Measurements from ENCODE around the gene HK2.
"Not testable (repeated sequence)": the region's sequence is repeated elsewhere in the genome, so short reads cannot be mapped to it uniquely, and the experiment has no call there.

The HK2 gene

GRCh38 chr2:74833418-74834233 is at the start of gene HK2:
TSS of gene HK2 (plus strand) at chr2:74834127. CDS start at chr2:74834581, 454 bp downstream.
- peak; percentile 90 for DNase-seq (ENCODE audit: low spot score)

DNA sequence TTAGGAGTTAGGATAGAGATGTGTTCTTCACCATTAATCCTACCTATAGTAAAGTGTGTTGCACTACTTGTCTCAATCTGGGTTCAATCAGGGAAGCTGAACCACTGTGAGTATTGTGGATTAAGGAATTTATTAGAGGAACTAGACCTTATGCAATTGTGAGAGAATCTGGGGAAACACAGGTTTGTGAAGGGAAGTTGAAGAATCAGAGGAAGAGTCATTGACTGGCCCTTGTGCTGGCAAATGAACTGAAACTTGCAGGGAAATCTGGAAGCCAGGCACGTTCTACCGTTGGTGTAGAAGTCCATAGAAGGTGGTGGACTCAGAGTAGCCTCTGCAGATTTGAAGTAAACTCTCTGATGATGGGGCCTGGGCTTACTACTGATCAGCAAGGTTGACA is 44.7 kb upstream of the HK2 start:
- peak; percentile 35 for DNase-seq (ENCODE audit: low spot score)

GRCh38 chr2:74792282-74792681 is 41.6 kb upstream of the HK2 start:
- DNase-seq (ENCODE audit: low spot score) = no peak

- DNase-seq (ENCODE audit: low spot score) = not testable (repeated sequence)
These were observed 39.0 kb upstream of the HK2 start for GRCh38 chr2:74794878-74795277.

- DNase-seq (ENCODE audit: low spot score) = no peak
These were observed 27.5 kb upstream of the HK2 start for GRCh38 chr2:74806355-74806839.

GRCh38 chr2:74806920-74807319 is 27.0 kb upstream of the HK2 start:
- peak; percentile 41 for DNase-seq (ENCODE audit: low spot score)

DNA sequence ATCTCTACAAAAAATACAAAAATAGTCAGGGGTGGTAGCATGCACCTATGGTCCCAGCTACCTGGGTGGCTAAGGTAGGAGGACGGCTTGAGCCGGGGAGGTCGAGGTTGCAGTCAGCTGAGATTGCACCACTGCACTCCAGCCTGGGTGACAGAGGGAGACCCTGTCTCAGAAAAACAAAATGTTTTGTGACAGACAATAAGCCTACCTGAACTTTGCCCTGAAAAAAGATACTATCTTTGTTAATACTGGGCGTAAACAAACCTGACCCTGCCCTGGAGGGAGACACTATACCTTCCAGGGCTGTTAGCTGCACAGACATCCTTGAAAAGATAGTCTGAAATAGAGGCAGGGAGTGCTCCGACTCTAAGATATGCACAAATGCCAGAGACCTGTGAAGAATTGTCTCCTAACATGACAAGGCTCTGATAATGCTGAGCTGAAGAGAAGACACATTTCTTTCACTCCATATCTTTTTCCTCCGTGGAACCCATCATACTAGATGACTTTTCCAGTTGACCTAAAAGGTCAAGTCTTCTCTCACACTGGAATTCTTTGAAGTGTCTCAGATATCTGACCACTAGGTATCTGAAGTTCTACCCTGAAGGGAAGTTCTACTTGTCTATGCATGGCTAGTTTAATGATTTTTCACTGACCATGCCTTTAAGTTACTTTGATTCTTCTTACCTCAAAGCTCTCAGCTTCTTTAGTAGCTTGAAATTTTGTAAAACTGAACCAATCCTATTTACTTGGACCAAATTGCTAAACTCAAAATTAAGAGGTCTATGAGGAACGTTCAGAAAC is 20.9 kb upstream of the HK2 start:
- DNase-seq (ENCODE audit: low spot score) = no peak

- DNase-seq (ENCODE audit: low spot score) = no peak
These were observed 19.8 kb upstream of the HK2 start for GRCh38 chr2:74814102-74814501.

GRCh38 chr2:74815941-74816340 is 18.0 kb upstream of the HK2 start:
- DNase-seq (ENCODE audit: low spot score) = peak; percentile 45

DNA sequence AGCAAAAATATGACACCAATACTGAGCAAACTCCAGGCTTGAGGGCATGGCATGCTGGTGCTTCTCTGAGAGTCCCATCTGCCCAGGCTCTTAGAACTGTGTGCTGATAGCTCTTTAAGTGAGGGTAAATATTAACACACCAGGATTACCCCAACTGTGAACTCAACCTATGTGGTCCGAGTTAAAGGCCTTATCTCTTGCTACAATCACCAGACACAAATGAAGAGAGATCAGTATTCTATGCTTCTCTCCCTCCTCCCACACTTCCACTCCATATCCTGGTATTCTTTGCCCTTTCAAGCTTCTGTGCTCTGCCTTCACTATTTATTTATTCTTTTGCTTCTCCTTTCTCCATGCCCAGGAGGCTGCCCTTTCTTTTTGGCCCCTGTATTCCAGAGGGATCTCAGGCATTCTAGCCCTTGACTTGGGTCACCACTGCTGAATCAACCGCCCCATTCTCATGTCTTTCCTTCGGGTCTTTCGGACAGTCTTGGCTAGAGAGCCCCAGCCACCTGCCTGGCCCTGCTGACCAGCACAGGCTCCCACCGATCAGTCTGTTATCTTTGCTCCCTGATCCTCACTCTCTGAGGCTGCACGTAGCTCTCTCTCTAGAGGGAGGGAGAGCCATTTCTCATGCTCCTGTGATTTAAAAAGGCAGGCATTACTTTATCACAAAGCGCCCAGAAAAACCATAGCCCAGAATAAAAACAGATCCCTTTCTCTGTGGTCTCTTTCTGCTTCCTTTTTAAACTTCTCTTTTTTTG is 17.2 kb upstream of the HK2 start:
- no peak for DNase-seq (ENCODE audit: low spot score)

DNA sequence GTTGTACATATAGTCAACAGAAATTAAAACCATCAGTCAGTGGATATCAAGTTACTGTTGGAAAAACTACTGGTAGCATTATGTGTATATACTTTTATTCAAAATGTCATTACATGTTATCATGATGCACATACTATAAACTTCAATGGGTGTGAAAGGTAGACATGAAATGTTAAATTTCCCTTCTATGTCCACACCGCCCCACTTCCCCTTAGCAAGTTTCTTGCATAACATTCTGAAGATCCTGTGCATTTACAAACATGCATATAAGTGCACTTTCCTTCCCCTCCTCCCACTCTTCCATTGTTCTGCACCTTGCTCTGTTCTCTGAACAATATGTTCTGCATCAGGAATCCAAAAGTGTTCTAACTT is 16.6 kb upstream of the HK2 start:
- DNase-seq (ENCODE audit: low spot score) = no peak

DNA sequence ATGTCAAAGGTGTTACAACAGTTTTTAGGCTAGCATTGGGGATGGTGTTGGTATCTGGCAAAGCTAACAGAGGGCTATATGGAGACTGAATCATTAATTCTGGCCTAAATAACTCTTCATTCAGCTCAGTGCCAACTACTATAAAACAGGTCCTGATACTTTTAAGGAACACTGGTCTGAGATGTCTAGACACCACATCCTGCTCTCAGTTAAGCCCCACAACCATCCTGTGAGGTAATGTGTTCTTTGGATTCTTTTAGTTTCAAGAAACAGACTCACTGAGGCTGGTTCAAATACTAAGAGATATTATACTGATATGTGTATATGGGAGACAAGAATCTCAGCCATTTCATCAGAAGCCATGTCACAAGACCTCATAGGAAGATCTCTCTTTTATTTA is 14.2 kb upstream of the HK2 start:
- DNase-seq (ENCODE audit: low spot score) = no peak

DNA sequence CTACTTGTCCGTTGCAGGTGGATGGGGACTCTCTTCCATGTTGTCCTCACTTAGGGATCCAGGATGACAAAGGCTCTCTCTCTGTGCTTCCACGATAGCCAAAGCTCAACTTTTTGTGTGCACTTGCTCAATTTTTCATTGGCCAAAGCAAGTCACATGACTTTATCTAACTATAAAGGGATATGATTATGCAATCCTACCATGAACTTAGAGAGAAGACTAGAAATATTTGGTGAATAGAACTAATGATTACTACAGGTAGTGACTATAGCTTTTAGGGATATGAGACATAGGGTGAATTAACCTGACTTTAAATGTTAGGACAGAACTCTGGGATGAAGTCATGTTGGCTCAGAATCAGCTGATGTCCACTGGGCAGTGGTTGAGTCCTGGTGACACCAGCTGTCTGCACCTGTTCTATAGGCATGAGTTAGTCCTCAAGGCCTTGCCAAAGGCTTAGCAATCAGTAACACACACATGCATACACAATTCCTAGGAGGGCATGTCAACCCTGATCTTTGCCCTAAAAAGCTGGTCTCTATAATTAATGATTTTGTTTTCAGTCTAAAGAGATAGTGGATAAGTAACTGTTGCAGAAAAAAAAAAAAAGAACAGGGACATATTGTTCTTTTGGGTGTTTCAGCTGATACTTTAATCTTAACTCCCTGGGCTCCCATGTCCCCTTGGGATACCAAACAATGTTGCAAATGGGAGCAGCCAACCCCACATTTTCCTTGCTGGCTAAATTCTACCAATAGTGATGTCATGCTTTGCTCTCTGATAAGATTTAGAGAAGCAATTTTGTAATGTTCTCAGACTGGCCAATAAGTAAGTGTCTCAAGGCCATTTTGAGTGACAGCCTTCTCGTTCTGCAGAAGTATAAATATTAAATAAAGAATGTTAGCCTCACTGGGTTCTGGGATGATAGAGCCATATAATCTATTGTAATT is 12.5 kb upstream of the HK2 start:
- no peak for DNase-seq (ENCODE audit: low spot score)

GRCh38 chr2:74822771-74823566 is 11.0 kb upstream of the HK2 start:
- DNase-seq (ENCODE audit: low spot score) = no peak

- no peak for DNase-seq (ENCODE audit: low spot score)
These were observed 9.2 kb upstream of the HK2 start for GRCh38 chr2:74824679-74825078.

GRCh38 chr2:74828543-74828942 is 5.4 kb upstream of the HK2 start:
- DNase-seq (ENCODE audit: low spot score) = no peak

GRCh38 chr2:74831693-74832530 is 2.0 kb upstream of the HK2 start:
- DNase-seq (ENCODE audit: low spot score) = no peak

DNA sequence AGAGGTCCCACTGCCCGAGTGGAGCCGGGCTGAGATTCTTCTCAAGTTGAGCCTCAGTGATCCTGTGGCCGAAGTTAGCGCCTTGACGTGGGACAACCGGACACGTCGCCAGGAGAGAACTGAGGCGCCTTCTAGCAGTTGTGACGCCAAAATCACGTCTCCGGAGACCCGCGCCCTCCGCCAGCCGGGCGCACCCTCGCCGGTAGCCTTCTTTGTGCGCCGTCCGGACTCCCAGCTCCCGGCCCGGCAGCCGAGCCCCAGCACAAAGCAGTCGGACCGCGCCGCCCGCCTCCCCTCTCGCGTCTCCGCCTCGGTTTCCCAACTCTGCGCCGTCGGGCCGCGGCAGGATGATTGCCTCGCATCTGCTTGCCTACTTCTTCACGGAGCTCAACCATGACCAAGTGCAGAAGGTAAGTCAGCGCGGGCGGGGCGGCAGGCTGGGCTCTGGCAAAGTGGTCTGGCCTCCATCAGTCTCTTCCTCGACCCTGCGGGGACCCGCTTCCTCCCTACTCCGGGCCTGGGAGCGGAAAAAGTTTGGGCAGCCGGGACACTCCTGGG is 386 bp downstream of the HK2 start:
- not testable (repeated sequence) for DNase-seq (ENCODE audit: low spot score)
